K562 (cell line): Measurements from ENCODE around the gene CFAP141. TPM values are rescaled to one million over a fixed set of nuclear protein-coding genes. Genes with fewer than 3 reads are reported as not detected.

Source experiments
- ATF6 ChIP-seq: sonication (generic); formaldehyde crosslinking; IDR thresholded peaks from 2 replicates; pipeline ENCODE4 v1.4.0; 2020; ENCODE audit warnings: mild to moderate bottlenecking, missing genetic modification reagents
- BDP1 ChIP-seq: IDR thresholded peaks from 3 replicates; pipeline ENCODE4 v1.6.1; 2011; ENCODE audit not compliant: insufficient read length, insufficient read depth
- CBFA2T3 ChIP-seq: fragments of 450-650 bp; IDR thresholded peaks from 2 replicates; pipeline ENCODE4 v1.6.1; 2017
- DDX20 ChIP-seq: fragments of 450-650 bp; IDR thresholded peaks from 2 replicates; pipeline ENCODE4 v1.6.1; 2016; ENCODE audit warnings: missing genetic modification characterization, low read depth, mild to moderate bottlenecking, missing compliant biosample characterization, moderate library complexity
- FOSL1 ChIP-seq: fragments of 200-800 bp; sonication (Bioruptor generic); conservative IDR thresholded peaks from 2 replicates; pipeline ENCODE4 v1.6.1; 2016; ENCODE audit warnings: missing genetic modification characterization, missing compliant biosample characterization
- GTF2E2 ChIP-seq: fragments of 200-800 bp; sonication (Bioruptor generic); IDR thresholded peaks from 2 replicates; pipeline ENCODE4 v1.6.1; 2016; ENCODE audit warnings: missing genetic modification characterization, missing compliant biosample characterization
- JUN ChIP-seq, 2 experiments: sonication (generic) in 1 of 2; formaldehyde crosslinking in 1 of 2; IDR thresholded peaks; 2 replicates each; pipeline versions ENCODE4 v1.6.1 to v1.8.0; 2012 to 2022; ENCODE audit warnings: borderline replicate concordance in 2 of 2, mild to moderate bottlenecking in 2 of 2, improper control_type of control experiment in 1 of 2, low read depth in 1 of 2, low read length in 1 of 2, missing genetic modification reagents in 1 of 2
- JUND ChIP-seq, 2 experiments: IDR thresholded peaks; 2 replicates in 1 of 2; 3 replicates in 1 of 2; pipeline ENCODE4 v1.6.1; 2011; ENCODE audit warnings: borderline replicate concordance in 2 of 2, low read depth in 2 of 2, low read length in 2 of 2, improper control_type of control experiment in 1 of 2, missing biosample characterization in 1 of 2, missing genetic modification characterization in 1 of 2, missing genetic modification reagents in 1 of 2
- MEIS2 ChIP-seq: fragments of 450-650 bp; IDR thresholded peaks from 2 replicates; pipeline ENCODE4 v1.6.1; 2014; ENCODE audit warnings: mild to moderate bottlenecking; ENCODE audit not compliant: partially characterized antibody
- NCOA1 ChIP-seq: fragments of 450-650 bp; IDR thresholded peaks from 2 replicates; pipeline ENCODE4 v1.6.1; 2016; ENCODE audit warnings: low read depth
- PRDM10 ChIP-seq: fragments of 450-650 bp; IDR thresholded peaks from 2 replicates; pipeline ENCODE4 v1.6.1; 2018; ENCODE audit not compliant: partially characterized antibody
- SIN3B ChIP-seq: fragments of 450-650 bp; IDR thresholded peaks from 2 replicates; pipeline ENCODE4 v1.6.1; 2017; ENCODE audit warnings: low read depth, mild to moderate bottlenecking, moderate library complexity
- ZNF717 ChIP-seq: fragments of 250-450 bp; sonication (Bioruptor Pico); IDR thresholded peaks from 2 replicates; pipeline ENCODE4 v1.5.0; 2021
- polyA plus RNA-seq, 8 experiments: library from polyadenylated mRNA; depleted of rRNA in 4 of 8; stranded (reverse) in 5 of 8; unstranded in 3 of 8; fragments of >200 nt; fragmentation: Nextera tagmentation in 2 of 8; fragmentation: Illumina TruSeq in 1 of 8; extraction: Ambion mirVana in 2 of 8; extraction: Trizol in 1 of 8; gene quantifications; 2 replicates each; pipeline versions ENCODE4 v1.2.1 to v1.2.3, GENCODE V29; 2011 to 2014; ENCODE audit warnings: inconsistent platforms in 1 of 8, missing spikeins in 1 of 8
- total RNA-seq, 7 experiments: library from RNA; depleted of rRNA in 6 of 7; stranded (reverse); fragments of >200 nt in 6 of 7; fragmentation: Illumina TruSeq in 2 of 7; extraction: Trizol in 2 of 7; gene quantifications; 2 replicates each; pipeline versions ENCODE4 v1.2.1 to v1.2.3, GENCODE V29; 2011 to 2021; ENCODE audit warnings: low replicate concordance in 1 of 7
- TF ChIP-seq, protein P1 (sequence below): fragments of 200-800 bp; sonication (Bioruptor generic); IDR thresholded peaks from 2 replicates; pipeline ENCODE4 v1.6.1; 2017; ENCODE audit warnings: missing genetic modification characterization, missing compliant biosample characterization
- TF ChIP-seq, protein P2 (sequence below): fragments of 250-450 bp; sonication (Bioruptor Pico); IDR thresholded peaks from 2 replicates; pipeline ENCODE4 v1.4.0; 2020; ENCODE audit warnings: mild to moderate bottlenecking, moderate library complexity
- TF ChIP-seq, protein P3 (sequence below), 2 experiments: fragments of 200-800 bp in 1 of 2; sonication (Bioruptor generic) in 1 of 2; sonication (generic) in 1 of 2; formaldehyde crosslinking in 1 of 2; IDR thresholded peaks in 1 of 2; conservative IDR thresholded peaks in 1 of 2; 2 replicates each; pipeline versions ENCODE4 v1.5.0 to v1.6.1; 2016 to 2020; ENCODE audit warnings: missing compliant biosample characterization in 1 of 2, missing genetic modification characterization in 1 of 2, missing genetic modification reagents in 1 of 2

CFAP141 gene
- total and polyA plus RNA-seq, 9 of the 15 experiments (the other 6 are each of a cell fraction or from before 2014, with no cell fraction given), result not detected

DNA sequence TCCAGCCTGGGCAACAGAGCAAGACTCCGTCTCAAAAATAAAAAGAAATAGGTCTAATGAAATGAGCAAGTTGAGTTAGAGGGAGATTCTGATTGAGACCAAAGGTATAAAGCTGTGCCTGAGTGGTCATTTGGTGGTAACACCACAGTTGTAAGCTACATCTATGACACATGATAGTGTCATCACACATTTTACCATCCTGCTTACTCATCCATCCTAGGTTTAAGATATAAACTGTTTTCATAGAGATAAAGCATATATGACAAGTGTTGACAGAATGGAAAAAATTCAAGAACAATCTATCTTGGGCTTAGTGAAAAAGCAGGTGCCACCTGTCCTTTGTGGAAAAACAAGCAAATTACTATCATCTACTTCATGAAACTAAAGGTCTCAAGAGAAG lies 7.1 kb upstream of the CFAP141 start (continued):
- no peak for TF ChIP-seq PRDM10
- peak; percentile 31; the same call in 1 of the 2 replicates for TF ChIP-seq CBFA2T3
- TF ChIP-seq, protein P1, sequence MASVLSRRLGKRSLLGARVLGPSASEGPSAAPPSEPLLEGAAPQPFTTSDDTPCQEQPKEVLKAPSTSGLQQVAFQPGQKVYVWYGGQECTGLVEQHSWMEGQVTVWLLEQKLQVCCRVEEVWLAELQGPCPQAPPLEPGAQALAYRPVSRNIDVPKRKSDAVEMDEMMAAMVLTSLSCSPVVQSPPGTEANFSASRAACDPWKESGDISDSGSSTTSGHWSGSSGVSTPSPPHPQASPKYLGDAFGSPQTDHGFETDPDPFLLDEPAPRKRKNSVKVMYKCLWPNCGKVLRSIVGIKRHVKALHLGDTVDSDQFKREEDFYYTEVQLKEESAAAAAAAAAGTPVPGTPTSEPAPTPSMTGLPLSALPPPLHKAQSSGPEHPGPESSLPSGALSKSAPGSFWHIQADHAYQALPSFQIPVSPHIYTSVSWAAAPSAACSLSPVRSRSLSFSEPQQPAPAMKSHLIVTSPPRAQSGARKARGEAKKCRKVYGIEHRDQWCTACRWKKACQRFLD (CRISPR knock-in tag), result no peak
- TF ChIP-seq, protein P2, sequence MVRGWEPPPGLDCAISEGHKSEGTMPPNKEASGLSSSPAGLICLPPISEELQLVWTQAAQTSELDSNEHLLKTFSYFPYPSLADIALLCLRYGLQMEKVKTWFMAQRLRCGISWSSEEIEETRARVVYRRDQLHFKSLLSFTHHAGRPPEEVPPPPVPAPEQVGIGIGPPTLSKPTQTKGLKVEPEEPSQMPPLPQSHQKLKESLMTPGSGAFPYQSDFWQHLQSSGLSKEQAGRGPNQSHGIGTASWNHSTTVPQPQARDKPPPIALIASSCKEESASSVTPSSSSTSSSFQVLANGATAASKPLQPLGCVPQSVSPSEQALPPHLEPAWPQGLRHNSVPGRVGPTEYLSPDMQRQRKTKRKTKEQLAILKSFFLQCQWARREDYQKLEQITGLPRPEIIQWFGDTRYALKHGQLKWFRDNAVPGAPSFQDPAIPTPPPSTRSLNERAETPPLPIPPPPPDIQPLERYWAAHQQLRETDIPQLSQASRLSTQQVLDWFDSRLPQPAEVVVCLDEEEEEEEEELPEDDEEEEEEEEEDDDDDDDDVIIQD, result no peak
- TF ChIP-seq, protein P3, sequence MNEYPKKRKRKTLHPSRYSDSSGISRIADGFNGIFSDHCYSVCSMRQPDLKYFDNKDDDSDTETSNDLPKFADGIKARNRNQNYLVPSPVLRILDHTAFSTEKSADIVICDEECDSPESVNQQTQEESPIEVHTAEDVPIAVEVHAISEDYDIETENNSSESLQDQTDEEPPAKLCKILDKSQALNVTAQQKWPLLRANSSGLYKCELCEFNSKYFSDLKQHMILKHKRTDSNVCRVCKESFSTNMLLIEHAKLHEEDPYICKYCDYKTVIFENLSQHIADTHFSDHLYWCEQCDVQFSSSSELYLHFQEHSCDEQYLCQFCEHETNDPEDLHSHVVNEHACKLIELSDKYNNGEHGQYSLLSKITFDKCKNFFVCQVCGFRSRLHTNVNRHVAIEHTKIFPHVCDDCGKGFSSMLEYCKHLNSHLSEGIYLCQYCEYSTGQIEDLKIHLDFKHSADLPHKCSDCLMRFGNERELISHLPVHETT (CRISPR knock-in tag; conservative IDR thresholded peaks at IDR 0.05 in 1 of 2, IDR thresholded peaks at IDR 0.05 in 1 of 2), result no peak
- TF ChIP-seq FOSL1, result peak; percentile 98
- no peak for TF ChIP-seq SIN3B
- TF ChIP-seq GTF2E2, result no peak
- TF ChIP-seq NCOA1, result no peak
- TF ChIP-seq ATF6, result no peak
- peak; percentile 51; the same call in 1 of the 2 replicates for TF ChIP-seq JUN (IDR thresholded peaks at IDR 0.05; ENCODE audit: borderline replicate concordance, low read depth, low read length)
- no peak for TF ChIP-seq JUN (CRISPR knock-in tag; IDR thresholded peaks at IDR 0.05; ENCODE audit: borderline replicate concordance)
- TF ChIP-seq BDP1, result no peak
- TF ChIP-seq ZNF717 (CRISPR knock-in tag), result no peak
- TF ChIP-seq JUND (IDR thresholded peaks at IDR 0.05; ENCODE audit: borderline replicate concordance, low read depth, low read length), result peak; percentile 19; the same call in 1 of the 2 replicates
- TF ChIP-seq JUND (tag; IDR thresholded peaks at IDR 0.05; ENCODE audit: borderline replicate concordance, low read depth, low read length), result no peak
- TF ChIP-seq MEIS2, result peak; percentile 72
- no peak for TF ChIP-seq DDX20 (tag)
